ENCODE results near the gene TMEM184C.

TMEM184C gene

DNA sequence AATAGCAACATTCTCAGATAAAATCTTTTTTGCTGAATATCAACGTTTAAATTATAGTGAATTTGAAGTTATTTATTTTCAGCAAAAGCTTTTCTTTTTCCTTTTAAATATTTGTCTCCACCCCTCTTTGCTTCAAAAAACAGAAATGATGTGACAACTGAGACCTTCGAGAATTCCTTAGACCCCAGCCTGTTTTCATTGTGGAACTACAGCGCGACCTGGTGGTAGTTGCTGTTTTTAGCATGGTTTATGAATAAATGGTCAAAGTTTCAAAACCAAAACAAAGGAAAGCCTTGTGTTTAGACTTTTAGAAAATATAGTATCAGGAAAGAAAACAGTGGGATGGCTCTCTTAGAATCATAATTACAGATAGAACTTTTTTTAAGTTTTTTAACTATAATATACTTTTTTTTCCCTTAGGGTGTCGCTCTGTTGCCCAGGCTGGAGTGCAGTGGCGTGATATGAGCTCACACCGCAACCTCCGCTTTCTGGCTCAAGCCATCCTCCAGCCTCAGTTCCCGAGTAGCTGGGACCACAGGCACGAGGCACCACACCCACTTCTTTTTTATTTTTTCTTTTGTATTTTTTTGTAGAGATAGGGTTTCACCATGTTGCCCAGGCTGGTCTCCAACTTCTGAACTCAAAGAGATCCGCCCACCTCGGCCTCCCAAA, 26.8 kb upstream of the TMEM184C start:
- H3K4me3 Mint-ChIP-seq = no peak overlapping the region
- intact Hi-C loops (cut with micrococcal nuclease) = loop anchor here (5.0 kb wide), 2 partner anchors 73 to 428 kb away; no protein-coding TSS in a partner anchor
- H3K4me1 Mint-ChIP-seq (ENCODE audit: low read depth) = no peaks in the 10 kb centered on the region
- H3K36me3 Mint-ChIP-seq (ENCODE audit: low read depth) = no peaks in the 10 kb centered on the region
- H3K27me3 Mint-ChIP-seq = no peaks in the 10 kb centered on the region
- no peaks in the 10 kb centered on the region for H3K9me3 Mint-ChIP-seq
- H3K27ac Mint-ChIP-seq = no peak overlapping the region

- Mint-ChIP-seq H3K36me3 (ENCODE audit: low read depth) (no peaks in the 10 kb centered on the region), H3K27ac (no peak overlapping the region), H3K4me3 (no peak overlapping the region), H3K9me3 (no peaks in the 10 kb centered on the region), H3K4me1 (ENCODE audit: low read depth) (no peaks in the 10 kb centered on the region), H3K27me3 (no peaks in the 10 kb centered on the region)
- intact Hi-C loops (cut with micrococcal nuclease) = loop anchor here (5.0 kb wide), 2 partner anchors 74 to 429 kb away; no protein-coding TSS in a partner anchor
Measured at GRCh38 chr4:147591106-147591505, 26.1 kb upstream of the TMEM184C start.

- no peak overlapping the region for H3K4me3 Mint-ChIP-seq
- H3K27me3 Mint-ChIP-seq = no peaks in the 10 kb centered on the region
- H3K27ac Mint-ChIP-seq = no peak overlapping the region
- intact Hi-C loops (cut with micrococcal nuclease) = loop anchor here (5.0 kb wide), 2 partner anchors 77 to 432 kb away; no protein-coding TSS in a partner anchor
- no peaks in the 10 kb centered on the region for H3K36me3 Mint-ChIP-seq (ENCODE audit: low read depth)
- no peaks in the 10 kb centered on the region for H3K4me1 Mint-ChIP-seq (ENCODE audit: low read depth)
- no peaks in the 10 kb centered on the region for H3K9me3 Mint-ChIP-seq
Measured at GRCh38 chr4:147594107-147594506, 23.1 kb upstream of the TMEM184C start.

- no peak overlapping the region for H3K4me3 Mint-ChIP-seq
- H3K27ac Mint-ChIP-seq = no peak overlapping the region
- H3K36me3 Mint-ChIP-seq (ENCODE audit: low read depth) = no peaks in the 10 kb centered on the region
- no peaks in the 10 kb centered on the region for H3K9me3 Mint-ChIP-seq
- intact Hi-C loops (cut with micrococcal nuclease) = loop anchor here (5.0 kb wide), 2 partner anchors 77 to 432 kb away; no protein-coding TSS in a partner anchor
- H3K27me3 Mint-ChIP-seq = no peaks in the 10 kb centered on the region
- H3K4me1 Mint-ChIP-seq (ENCODE audit: low read depth) = no peaks in the 10 kb centered on the region
Measured at GRCh38 chr4:147594578-147594977, 22.6 kb upstream of the TMEM184C start.

GRCh38 chr4:147596377-147596776, 20.8 kb upstream of the TMEM184C start:
- Mint-ChIP-seq H3K4me3 (no peak overlapping the region), H3K36me3 (ENCODE audit: low read depth) (no peaks in the 10 kb centered on the region), H3K27ac (no peak overlapping the region), H3K9me3 (no peaks in the 10 kb centered on the region), H3K4me1 (ENCODE audit: low read depth) (no peaks in the 10 kb centered on the region), H3K27me3 (no peaks in the 10 kb centered on the region)
- intact Hi-C loops (cut with micrococcal nuclease) = no loop called here

GRCh38 chr4:147596981-147597380, 20.2 kb upstream of the TMEM184C start:
- intact Hi-C loops (cut with micrococcal nuclease) = no loop called here
- Mint-ChIP-seq H3K9me3 (no peaks in the 10 kb centered on the region), H3K27ac (no peak overlapping the region), H3K4me3 (no peak overlapping the region), H3K36me3 (ENCODE audit: low read depth) (no peaks in the 10 kb centered on the region), H3K4me1 (ENCODE audit: low read depth) (no peaks in the 10 kb centered on the region), H3K27me3 (no peaks in the 10 kb centered on the region)

GRCh38 chr4:147597561-147597960, 19.6 kb upstream of the TMEM184C start:
- Mint-ChIP-seq H3K36me3 (ENCODE audit: low read depth) (no peaks in the 10 kb centered on the region), H3K27ac (no peak overlapping the region), H3K27me3 (no peaks in the 10 kb centered on the region), H3K4me3 (no peak overlapping the region), H3K4me1 (ENCODE audit: low read depth) (no peaks in the 10 kb centered on the region), H3K9me3 (no peaks in the 10 kb centered on the region)
- intact Hi-C loops (cut with micrococcal nuclease) = no loop called here

- no peak overlapping the region for H3K27ac Mint-ChIP-seq
- no peaks in the 10 kb centered on the region for H3K36me3 Mint-ChIP-seq (ENCODE audit: low read depth)
- no peaks in the 10 kb centered on the region for H3K4me1 Mint-ChIP-seq (ENCODE audit: low read depth)
- no peaks in the 10 kb centered on the region for H3K9me3 Mint-ChIP-seq
- intact Hi-C loops (cut with micrococcal nuclease) = no loop called here
- H3K4me3 Mint-ChIP-seq = no peak overlapping the region
- H3K27me3 Mint-ChIP-seq = no peaks in the 10 kb centered on the region
Measured at GRCh38 chr4:147599206-147599605, 18.0 kb upstream of the TMEM184C start.

DNA sequence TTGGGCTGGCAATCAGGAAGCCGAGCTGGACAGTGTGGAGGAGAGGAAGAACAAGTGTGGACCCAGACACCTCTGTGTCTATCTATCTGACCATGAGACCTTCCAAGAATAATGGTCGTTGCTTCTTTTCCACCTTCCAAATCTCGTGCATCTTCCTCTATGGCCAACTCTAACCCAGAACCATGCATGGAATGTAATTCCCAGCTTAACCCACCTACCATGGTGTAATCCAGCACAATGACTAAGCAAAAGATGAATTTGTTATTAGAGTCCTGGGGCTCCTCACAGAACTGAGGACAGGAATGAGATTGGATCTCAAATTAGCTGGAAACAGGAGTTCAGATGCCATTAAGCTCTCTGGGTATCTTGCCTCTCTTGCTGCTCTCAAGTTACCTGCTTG, 17.4 kb upstream of the TMEM184C start:
- Mint-ChIP-seq H3K27ac (no peak overlapping the region), H3K4me1 (ENCODE audit: low read depth) (no peaks in the 10 kb centered on the region), H3K27me3 (no peaks in the 10 kb centered on the region), H3K4me3 (no peak overlapping the region), H3K36me3 (ENCODE audit: low read depth) (no peaks in the 10 kb centered on the region), H3K9me3 (no peaks in the 10 kb centered on the region)
- intact Hi-C loops (cut with micrococcal nuclease) = no loop called here

DNA sequence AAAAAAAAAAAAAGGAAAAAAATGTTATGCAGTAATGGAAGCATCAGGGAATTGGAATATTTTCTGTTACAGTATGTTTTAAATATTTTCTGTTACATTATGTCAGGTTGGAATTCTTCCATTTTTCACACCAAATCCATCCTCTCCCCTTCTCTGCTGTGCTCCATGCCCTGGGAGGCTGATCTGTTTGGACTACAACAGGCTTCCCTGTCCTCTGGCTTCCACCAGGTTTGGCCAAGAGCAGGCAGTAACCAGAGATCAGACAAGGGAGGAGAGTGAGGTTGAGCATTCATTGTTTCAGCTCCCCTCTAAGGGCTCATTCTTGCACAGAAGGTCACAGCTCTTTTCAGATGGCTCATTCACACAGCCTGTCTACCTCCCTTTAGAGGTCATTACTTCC, 11.7 kb upstream of the TMEM184C start:
- no peaks in the 10 kb centered on the region for H3K36me3 Mint-ChIP-seq (ENCODE audit: low read depth)
- H3K27ac Mint-ChIP-seq = no peak overlapping the region
- H3K4me1 Mint-ChIP-seq (ENCODE audit: low read depth) = no peaks in the 10 kb centered on the region
- peaks cover 8% of the 10 kb centered on the region for H3K27me3 Mint-ChIP-seq
- no peak overlapping the region for H3K4me3 Mint-ChIP-seq
- H3K9me3 Mint-ChIP-seq = no peaks in the 10 kb centered on the region
- intact Hi-C loops (cut with micrococcal nuclease) = no loop called here

- H3K4me3 Mint-ChIP-seq = no peak overlapping the region
- H3K27ac Mint-ChIP-seq = no peak overlapping the region
- intact Hi-C loops (cut with micrococcal nuclease) = no loop called here
- peaks cover 8% of the 10 kb centered on the region for H3K27me3 Mint-ChIP-seq
- H3K9me3 Mint-ChIP-seq = no peaks in the 10 kb centered on the region
- H3K36me3 Mint-ChIP-seq (ENCODE audit: low read depth) = no peaks in the 10 kb centered on the region
- no peaks in the 10 kb centered on the region for H3K4me1 Mint-ChIP-seq (ENCODE audit: low read depth)
Measured at GRCh38 chr4:147607471-147607870, 9.7 kb upstream of the TMEM184C start.

- no peaks in the 10 kb centered on the region for H3K9me3 Mint-ChIP-seq
- H3K4me3 Mint-ChIP-seq = no peak overlapping the region
- peaks cover 15% of the 10 kb centered on the region for H3K27me3 Mint-ChIP-seq
- no peaks in the 10 kb centered on the region for H3K36me3 Mint-ChIP-seq (ENCODE audit: low read depth)
- no peaks in the 10 kb centered on the region for H3K4me1 Mint-ChIP-seq (ENCODE audit: low read depth)
- no peak overlapping the region for H3K27ac Mint-ChIP-seq
- intact Hi-C loops (cut with micrococcal nuclease) = no loop called here
Measured at GRCh38 chr4:147610686-147611085, 6.5 kb upstream of the TMEM184C start.

DNA sequence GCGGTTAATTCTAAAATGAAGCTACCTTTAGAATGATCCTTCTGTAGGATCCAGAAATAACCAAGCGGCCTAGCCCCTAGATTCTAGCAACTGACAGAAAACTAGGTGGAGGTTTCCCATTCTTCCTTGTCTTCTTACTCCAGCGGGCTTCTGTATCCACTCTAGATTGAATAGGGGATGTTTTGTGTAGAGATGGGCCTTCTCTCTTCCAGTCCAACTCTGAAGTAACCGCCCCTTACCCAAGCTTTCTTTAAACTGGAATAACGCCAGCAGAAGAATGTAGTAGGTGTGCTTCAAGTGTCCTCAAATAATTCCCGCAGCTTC, 386 bp upstream of the TMEM184C start:
- Mint-ChIP-seq H3K4me1 (ENCODE audit: low read depth) (peaks cover 19% of the 10 kb centered on the region), H3K27ac (peak overlapping the region; percentile 94), H3K36me3 (ENCODE audit: low read depth) (peaks cover 29% of the 10 kb centered on the region), H3K9me3 (no peaks in the 10 kb centered on the region), H3K27me3 (peaks cover 9% of the 10 kb centered on the region), H3K4me3 (peak overlapping the region; percentile 94)
- intact Hi-C loops (cut with micrococcal nuclease) = no loop called here

DNA sequence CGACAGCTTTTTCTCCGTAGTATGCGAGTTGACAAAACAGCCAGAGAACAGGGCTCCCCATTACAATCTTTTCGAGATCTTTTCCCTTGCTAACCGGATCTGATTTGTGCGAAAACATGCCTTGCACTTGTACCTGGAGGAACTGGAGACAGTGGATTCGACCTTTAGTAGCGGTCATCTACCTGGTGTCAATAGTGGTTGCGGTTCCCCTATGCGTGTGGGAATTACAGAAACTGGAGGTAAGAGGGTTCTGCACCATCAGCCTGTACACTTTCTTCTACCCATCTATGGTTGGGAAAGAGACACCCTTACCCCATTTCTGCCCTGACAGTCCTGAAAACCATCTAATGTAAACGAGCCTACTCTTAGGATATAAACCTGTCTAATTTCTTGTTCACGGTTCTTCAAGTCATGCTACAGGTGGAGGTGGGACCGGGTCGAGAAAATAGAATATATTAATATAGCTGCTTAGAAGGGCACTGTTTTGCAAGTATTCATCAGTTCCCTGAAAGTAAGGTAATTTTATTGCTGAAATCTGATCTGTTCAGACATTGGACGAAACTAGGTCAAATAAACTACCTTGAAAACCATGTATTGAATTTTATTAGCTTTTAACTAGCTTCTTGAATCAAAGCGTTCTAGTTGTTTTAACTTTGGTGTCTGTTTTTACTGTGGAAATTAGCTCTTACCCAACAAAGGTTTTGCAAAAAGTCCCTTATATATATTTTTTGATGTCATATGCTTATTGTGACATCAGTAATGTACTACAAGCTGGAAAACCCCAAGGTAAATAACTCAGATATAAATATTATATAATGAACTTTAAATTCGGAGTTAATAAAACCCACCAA, 869 bp downstream of the TMEM184C start:
- no peaks in the 10 kb centered on the region for H3K9me3 Mint-ChIP-seq
- intact Hi-C loops (cut with micrococcal nuclease) = no loop called here
- H3K36me3 Mint-ChIP-seq (ENCODE audit: low read depth) = peaks cover 37% of the 10 kb centered on the region
- H3K4me3 Mint-ChIP-seq = peak overlapping the region; percentile 94
- peaks cover 9% of the 10 kb centered on the region for H3K27me3 Mint-ChIP-seq
- peak overlapping the region; percentile 94 for H3K27ac Mint-ChIP-seq
- H3K4me1 Mint-ChIP-seq (ENCODE audit: low read depth) = peaks cover 19% of the 10 kb centered on the region
